NCI-H774 (cell line): ENCODE results near the gene DOP1B.
"Not testable (repeated sequence)": the region's sequence is repeated elsewhere in the genome, so short reads cannot be mapped to it uniquely, and the experiment has no call there.

Source experiments
- DNase-seq: peaks from one replicate; lab custom pipeline; 2025; lab: John Stamatoyannopoulos, UW

DOP1B gene

GRCh38 chr21:36156815-36157670 is at the start of gene DOP1B:
Gene DOP1B, plus strand, starts transcription at chr21:36156824. Its CDS starts 7,910 bp downstream, at chr21:36164734.
- peak; percentile 33 for DNase-seq

GRCh38 chr21:36109868-36110267 is 46.8 kb upstream of the DOP1B start:
- DNase-seq = no peak

- no peak for DNase-seq
Measured at GRCh38 chr21:36111238-36111637, 45.4 kb upstream of the DOP1B start.

- DNase-seq = peak; percentile 89
Measured at GRCh38 chr21:36113647-36114428, 42.8 kb upstream of the DOP1B start.

- no peak for DNase-seq
Measured at GRCh38 chr21:36115138-36115730, 41.4 kb upstream of the DOP1B start.

GRCh38 chr21:36117286-36117741 is 39.3 kb upstream of the DOP1B start:
- no peak for DNase-seq

- no peak for DNase-seq
Measured at GRCh38 chr21:36120304-36120888, 36.2 kb upstream of the DOP1B start.

- no peak for DNase-seq
Measured at GRCh38 chr21:36122977-36123376, 33.6 kb upstream of the DOP1B start.

- no peak for DNase-seq
Measured at GRCh38 chr21:36124395-36124794, 32.2 kb upstream of the DOP1B start.

- peak; percentile 44 for DNase-seq
Measured at GRCh38 chr21:36125512-36126207, 31.0 kb upstream of the DOP1B start.

- DNase-seq = no peak
Measured at GRCh38 chr21:36126208-36126565, 30.4 kb upstream of the DOP1B start.

GRCh38 chr21:36126621-36127110 is 30.0 kb upstream of the DOP1B start:
- DNase-seq = no peak

- DNase-seq = no peak
Measured at GRCh38 chr21:36127250-36127904, 29.2 kb upstream of the DOP1B start.

- DNase-seq = no peak
Measured at GRCh38 chr21:36127977-36128376, 28.6 kb upstream of the DOP1B start.

- DNase-seq = no peak
Measured at GRCh38 chr21:36129219-36129618, 27.4 kb upstream of the DOP1B start.

- DNase-seq = not testable (repeated sequence)
Measured at GRCh38 chr21:36130414-36130762, 26.2 kb upstream of the DOP1B start.

GRCh38 chr21:36130839-36131238 is 25.8 kb upstream of the DOP1B start:
- DNase-seq = not testable (repeated sequence)

- no peak for DNase-seq
Measured at GRCh38 chr21:36132696-36133095, 23.9 kb upstream of the DOP1B start.

GRCh38 chr21:36134803-36135390 is 21.7 kb upstream of the DOP1B start, which contains the start of gene CBR3:
Gene CBR3, plus strand, starts transcription at chr21:36135079. Its CDS starts 114 bp downstream, at chr21:36135193.
- peak; percentile 28 for DNase-seq

- peak; percentile 46 for DNase-seq
Measured at GRCh38 chr21:36135391-36136102, 21.1 kb upstream of the DOP1B start.
